Tongue (tissue), 2 donors: Measurements from ENCODE around the gene CHDH. TPM values are rescaled to one million over a fixed set of nuclear protein-coding genes. Genes with fewer than 3 reads are reported as not detected.

Source experiments
- DNase-seq: peaks from one replicate; pipeline ENCODE4 v3.0.0-alpha.2; 2015
- total RNA-seq: library from RNA; depleted of rRNA; stranded (reverse); fragments of >200 nt; gene quantifications from one replicate; pipeline ENCODE4 v1.2.3, GENCODE V29; 2014

The CHDH gene
- total RNA-seq, 1 donor from 2014 or later, result 2.6 TPM

DNA sequence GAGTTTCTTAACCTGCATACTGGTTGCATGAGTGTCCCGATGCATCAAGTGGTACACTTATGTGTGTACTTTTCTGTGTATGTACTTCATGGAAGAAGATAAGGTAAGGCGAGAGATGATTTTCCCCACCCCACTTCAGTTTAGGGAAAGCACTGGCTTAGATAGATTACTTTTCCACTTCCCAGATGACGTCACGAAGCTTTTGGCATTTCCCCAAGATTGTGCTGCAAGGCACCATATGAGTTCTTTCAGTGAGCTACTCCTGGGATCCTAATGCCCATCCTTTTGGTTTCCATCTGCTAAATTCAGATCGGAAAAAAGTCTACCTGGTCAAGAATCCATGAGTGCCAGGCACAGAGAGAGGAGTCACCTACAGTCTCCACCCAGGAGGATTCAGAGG, 4.7 kb upstream of the CHDH start:
- peak; percentile 62 for DNase-seq

DNA sequence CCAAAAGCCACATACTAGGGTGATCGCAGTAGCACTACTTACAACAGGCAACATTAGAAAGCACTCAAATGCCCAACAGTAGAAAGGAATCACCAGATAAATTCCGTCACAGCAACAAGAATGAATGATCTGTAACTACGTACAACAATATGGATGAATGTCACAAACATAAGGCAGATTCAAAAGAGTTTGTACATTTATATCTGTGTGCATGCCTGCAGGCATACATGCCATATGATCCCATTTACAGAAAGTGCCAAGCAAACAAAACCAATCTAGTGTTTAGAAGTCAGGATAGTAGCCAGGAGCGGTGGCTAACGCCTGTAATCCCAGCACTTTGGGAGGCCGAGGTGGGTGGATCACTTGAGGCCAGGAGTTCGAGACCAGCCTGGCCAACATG, 3.7 kb upstream of the CHDH start:
- DNase-seq, result no peak

- no peak for DNase-seq
Observed at GRCh38 chr3:53846851-53847155, 584 bp upstream of the CHDH start.

DNA sequence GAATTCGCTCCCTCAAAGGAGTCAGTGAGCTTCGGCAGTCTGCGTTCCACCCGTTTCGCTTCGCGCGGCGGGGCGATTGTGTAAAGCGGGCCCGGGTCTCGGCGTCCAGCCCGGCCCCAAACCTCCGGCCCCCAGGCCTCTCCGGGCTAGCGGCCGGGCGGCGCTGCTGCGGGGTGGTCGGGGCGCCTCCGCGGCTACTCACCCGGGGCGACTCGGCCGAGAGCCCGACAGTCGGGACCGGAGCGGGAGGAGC, 412 bp downstream of the CHDH start:
- DNase-seq, result no peak

GRCh38 chr3:53845103-53845880, 927 bp downstream of the CHDH start:
- DNase-seq, result peak; percentile 83

- DNase-seq, result no peak
Observed at GRCh38 chr3:53844262-53845102, 1.7 kb downstream of the CHDH start.

DNA sequence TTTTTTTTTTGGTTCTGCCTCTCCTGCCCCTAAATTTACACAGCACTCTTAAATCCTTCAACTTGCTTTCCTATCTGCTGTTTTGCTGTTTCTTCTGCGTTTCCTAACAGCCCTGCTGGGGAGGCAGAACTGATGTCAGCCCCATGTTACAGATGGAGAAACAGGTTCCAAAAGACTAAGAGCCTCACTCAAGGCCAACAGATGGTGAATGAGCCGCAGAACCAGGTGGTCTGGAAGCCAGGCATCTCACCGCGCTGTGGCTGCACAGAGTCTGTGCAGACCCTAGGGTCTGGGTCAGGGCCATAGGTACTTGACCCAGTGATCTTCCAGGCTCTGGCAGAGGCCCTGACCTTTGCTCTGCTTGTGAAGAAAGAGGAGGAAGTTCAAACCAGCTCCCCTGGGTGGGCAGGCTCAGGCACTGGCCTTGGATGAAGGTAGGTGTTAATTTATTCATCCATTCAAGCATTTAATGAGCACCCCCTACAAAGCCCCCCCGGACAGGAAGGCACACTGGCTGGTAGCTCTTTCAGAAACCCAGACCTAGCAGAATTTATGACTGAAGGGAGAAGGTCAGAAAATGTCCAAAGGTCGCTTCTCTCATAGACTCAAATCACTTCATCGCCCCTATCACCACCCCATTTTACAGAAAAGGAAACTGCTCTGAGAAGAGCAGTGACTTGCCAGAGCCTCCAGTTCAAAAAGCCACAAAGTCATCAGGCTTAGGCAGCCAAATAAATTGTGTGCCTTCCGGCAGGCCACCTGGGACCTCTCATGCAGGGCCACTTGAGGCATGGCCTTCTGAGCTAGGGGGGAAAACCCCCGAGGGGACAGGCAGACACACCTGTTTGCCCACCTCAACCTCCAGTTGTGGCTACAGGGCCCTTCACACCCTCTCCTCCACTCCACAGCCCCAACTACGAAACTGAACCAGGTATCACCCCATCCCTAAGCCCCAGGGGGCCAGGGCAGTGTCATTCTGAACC, 2.7 kb downstream of the CHDH start:
- DNase-seq, result peak; percentile 7

GRCh38 chr3:53842436-53843194, 3.6 kb downstream of the CHDH start:
- peak; percentile 32 for DNase-seq

DNA sequence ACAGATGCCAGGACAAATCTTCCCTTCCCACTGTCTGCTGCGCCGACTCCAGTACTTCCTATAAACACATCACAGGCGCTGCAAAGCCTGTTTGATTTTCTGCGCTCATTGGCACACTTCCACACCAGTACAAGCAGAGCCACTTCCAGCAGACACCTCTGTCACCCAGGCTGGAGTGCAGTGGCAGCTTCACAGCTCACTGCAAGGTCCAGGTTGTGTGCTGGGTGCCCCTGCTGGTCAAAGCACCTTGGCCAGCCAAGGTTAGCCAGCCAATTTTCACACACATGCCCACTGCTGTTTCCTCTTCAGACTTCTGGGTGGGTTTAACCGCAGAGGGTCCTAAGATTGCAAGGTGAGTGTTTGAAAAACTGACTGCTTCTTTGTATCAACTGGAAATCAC, 4.9 kb downstream of the CHDH start:
- no peak for DNase-seq

DNA sequence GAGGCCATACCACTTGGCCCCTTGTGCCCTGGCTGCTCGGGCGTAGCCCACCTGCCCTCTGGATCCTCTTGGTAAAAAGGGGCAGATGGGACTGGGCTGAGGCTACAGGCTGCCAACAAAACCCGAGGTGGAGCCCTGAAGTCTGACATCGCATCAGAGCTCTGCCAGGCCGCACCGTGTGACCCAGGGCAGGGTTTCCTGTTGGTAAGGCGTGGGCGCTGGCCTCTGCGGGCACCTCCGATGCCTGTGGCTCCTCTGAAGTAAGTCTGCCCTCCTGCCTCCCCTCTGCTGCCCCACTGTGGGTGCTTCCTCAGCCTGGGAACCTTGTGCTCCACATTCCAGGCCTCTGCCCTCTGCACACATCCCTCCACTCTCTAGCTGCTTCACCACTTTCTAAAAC, 8.9 kb downstream of the CHDH start:
- no peak for DNase-seq

- DNase-seq, result no peak
Observed at GRCh38 chr3:53836084-53836872, 9.9 kb downstream of the CHDH start.

DNA sequence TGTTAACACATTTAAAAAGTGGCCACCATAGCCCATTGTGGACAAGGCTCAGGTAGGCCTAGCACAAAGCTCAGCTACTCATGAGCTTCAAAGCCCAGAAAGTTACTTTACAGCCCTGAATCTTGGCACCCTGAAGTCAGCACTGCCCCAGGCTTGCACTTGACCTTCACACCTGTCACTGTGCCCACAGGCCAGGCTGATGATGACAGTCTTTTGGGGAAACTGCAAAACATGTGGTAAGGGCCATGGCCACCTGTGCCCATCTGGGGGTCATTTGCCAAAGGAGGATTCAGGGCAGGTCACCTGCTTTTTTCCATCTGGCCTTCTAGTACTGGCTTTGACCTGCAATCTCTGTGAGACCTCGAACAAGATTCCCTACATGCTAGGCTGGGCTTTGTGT, 11.0 kb downstream of the CHDH start:
- DNase-seq, result no peak

- no peak for DNase-seq
Observed at GRCh38 chr3:53834429-53835095, 11.7 kb downstream of the CHDH start.

DNA sequence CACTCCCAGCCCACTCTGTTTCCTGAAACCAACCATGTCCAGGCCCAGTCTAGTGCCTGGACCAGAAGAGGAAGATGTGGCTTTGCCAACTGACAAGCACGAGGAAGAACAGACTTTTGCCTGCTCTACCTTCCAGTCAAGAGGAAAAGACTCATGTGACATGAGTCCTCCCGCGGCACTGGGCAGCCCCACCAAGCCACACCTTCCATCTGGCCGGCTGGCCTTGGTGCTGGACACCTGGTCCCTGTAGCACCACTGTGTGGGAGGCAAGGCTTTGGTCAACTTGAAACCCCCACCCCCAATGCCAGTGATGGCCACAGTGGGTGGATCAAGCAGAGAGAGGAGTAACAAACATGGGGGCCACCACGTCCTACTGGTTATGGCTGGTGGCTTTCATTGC, 12.5 kb downstream of the CHDH start:
- DNase-seq, result no peak

- no peak for DNase-seq
Observed at GRCh38 chr3:53833053-53833645, 13.1 kb downstream of the CHDH start.

DNA sequence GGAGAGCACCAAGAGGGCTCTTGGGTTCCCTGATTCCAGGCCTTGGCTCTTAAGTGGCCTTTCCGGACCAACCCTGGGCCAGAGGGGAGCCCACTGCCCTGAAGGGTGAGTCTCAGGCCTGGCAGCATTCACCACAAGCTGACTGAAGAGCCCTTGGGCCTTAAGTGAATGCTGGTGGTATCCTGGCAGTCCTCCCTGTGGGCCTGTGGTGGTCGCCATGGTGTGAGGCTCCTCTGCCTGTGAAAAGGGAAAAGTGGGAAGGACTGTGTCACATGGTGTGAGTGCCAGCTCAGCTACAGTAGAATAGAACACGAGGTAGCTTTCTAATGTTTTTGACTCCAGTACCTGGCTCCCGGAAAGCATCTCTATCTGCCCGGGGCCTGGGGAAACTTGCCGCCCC, 15.3 kb downstream of the CHDH start:
- DNase-seq, result no peak

DNA sequence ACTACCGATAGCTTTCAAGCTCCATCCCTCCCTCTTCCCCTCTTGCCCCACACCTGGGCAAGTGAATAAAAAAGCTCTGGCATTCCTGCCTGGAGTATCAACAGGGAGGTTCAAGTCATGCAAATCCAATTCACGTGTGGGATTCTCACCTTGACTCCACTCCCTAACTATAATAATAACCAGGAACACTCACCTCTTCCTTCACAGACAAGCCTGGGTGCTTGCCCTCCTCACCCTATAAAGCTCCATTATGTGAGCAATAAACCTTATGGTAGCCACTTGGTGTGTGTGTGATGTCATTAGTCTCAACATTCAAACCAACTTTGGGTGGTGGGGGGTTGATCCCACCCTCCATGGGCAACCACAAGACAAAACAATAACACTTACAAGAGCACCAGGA, 16.6 kb downstream of the CHDH start:
- DNase-seq, result no peak

DNA sequence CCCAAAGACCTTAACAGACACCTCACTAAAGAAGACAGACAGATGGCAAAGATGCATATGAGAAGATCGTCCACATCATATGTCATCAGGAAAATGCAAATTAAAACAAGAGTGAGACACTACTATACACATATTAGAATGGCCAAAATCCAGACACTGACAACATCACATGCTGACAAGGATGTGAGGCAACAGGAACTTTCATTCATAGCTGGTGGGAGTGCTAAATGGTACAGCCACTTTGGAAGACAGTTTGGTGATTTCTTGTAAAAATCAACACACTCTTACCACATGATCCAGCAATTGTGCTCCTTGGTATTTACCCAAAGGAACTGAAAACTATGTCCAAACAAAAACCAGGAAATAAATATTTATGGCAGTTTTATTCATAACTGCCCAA, 17.6 kb downstream of the CHDH start:
- DNase-seq, result no peak

- no peak for DNase-seq
Observed at GRCh38 chr3:53826048-53826447, 20.2 kb downstream of the CHDH start.

DNA sequence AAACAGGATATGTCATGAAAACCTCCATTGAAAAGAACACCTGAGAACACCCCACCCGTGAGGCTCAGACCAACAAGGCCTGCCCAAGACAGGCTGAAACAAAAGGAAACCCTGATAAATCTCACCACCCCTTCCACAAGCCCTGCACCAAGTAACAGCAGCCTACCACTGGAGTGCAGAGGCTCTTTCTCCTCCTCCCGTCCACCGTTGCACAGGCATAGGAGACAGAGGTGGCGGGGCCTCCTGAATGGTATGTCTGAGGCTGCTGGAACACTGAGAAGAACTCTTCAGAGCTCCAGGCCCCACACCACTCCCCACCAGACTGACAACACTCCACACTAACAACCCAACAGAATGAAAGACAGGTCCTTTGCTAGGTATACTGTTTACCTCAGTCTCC, 21.4 kb downstream of the CHDH start:
- DNase-seq, result no peak
